ENCODE results near the gene RAB11FIP3. TPM values are rescaled to one million over a fixed set of nuclear protein-coding genes. Genes with fewer than 3 reads are reported as not detected.

Gene RAB11FIP3
- total and polyA plus RNA-seq, 10 donors, result 12.3 to 52.7 (median 35.5) TPM

- peaks cover 6 to 65% (median 41%) of the 10 kb centered on the region in 6 donors for H3K4me1 ChIP-seq
- peak overlapping the region in 5 of 8 donors; percentile 64 to 94 (median 71) for H3K4me3 ChIP-seq
- H3K27ac ChIP-seq, result peak overlapping the region; percentile 83 to 98 (median 93)
- TF ChIP-seq POLR2AphosphoS5 (IDR thresholded peaks at IDR 0.05), result no peak
- TF ChIP-seq POLR2A (IDR thresholded peaks at IDR 0.05), result no peak
- TF ChIP-seq CTCF (IDR thresholded peaks at IDR 0.05 in 8 of 11, conservative IDR thresholded peaks at IDR 0.05 in 3 of 11), result no peak
- H3K9me3 ChIP-seq, result no peaks in the 10 kb centered on the region
- peak; percentile 82 for DNase-seq
- H3K27me3 ChIP-seq (replicated peaks in 1 of 7), result no peaks in the 10 kb centered on the region
- intact Hi-C loops (cut with DNase I; ENCODE audit: low total_unique reads), result no loop called here
- peaks cover 0 to 8% (median 0%) of the 10 kb centered on the region in 6 donors for H3K36me3 ChIP-seq
- WGBS, 5 donors, result 60 to 81% (median 72%) methylated on average over 9 to 10 of the region's 10 CpGs
These were observed 25.3 kb upstream of the RAB11FIP3 start for GRCh38 chr16:400061-400591.

- intact Hi-C loops (cut with DNase I; ENCODE audit: low total_unique reads), result no loop called here
- 0 to 1% (median 0%) methylated on average over 42 to 91 of the region's 91 CpGs for WGBS, 5 donors
- peak within 1 kb of the TSS; percentile 62 to 94 (median 76) for H3K4me3 ChIP-seq
- peaks cover 1 to 51% (median 30%) of the 10 kb centered on the region in 6 donors for H3K4me1 ChIP-seq
- no peaks in the 10 kb centered on the region for H3K9me3 ChIP-seq
- TF ChIP-seq POLR2AphosphoS5 (IDR thresholded peaks at IDR 0.05) (peak; percentile 95 to 96 (median 96)), POLR2A (IDR thresholded peaks at IDR 0.05) (peak in 2 of 3 donors; percentile 53 to 66), CTCF (IDR thresholded peaks at IDR 0.05 in 8 of 11, conservative IDR thresholded peaks at IDR 0.05 in 3 of 11) (peak in 10 of 11 experiments; percentile 17 to 68 (median 53))
- peak within 1 kb of the TSS; percentile 83 to 98 (median 93) for H3K27ac ChIP-seq
- H3K27me3 ChIP-seq (replicated peaks in 1 of 7), result no peaks in the 10 kb centered on the region
- H3K36me3 ChIP-seq, result peaks cover 0 to 8% (median 0%) of the 10 kb centered on the region in 6 donors
- DNase-seq, result peak; percentile 99
These were observed 23.7 kb upstream of the RAB11FIP3 start, which contains the start of gene DECR2 for GRCh38 chr16:401468-402348. DECR2 (plus strand) TSS chr16:401885; CDS start chr16:401964, 79 bp downstream.

GRCh38 chr16:404971-405486 is 20.4 kb upstream of the RAB11FIP3 start:
- Histone ChIP-seq H3K36me3 (peaks cover 0 to 6% (median 0%) of the 10 kb centered on the region in 6 donors), H3K27me3 (replicated peaks in 1 of 7) (no peaks in the 10 kb centered on the region), H3K4me1 (peaks cover 0 to 23% (median 15%) of the 10 kb centered on the region in 6 donors), H3K4me3 (no peak overlapping the region), H3K9me3 (no peaks in the 10 kb centered on the region), H3K27ac (no peak overlapping the region)
- TF ChIP-seq POLR2AphosphoS5 (IDR thresholded peaks at IDR 0.05) (no peak), CTCF (IDR thresholded peaks at IDR 0.05 in 8 of 11, conservative IDR thresholded peaks at IDR 0.05 in 3 of 11) (no peak), POLR2A (IDR thresholded peaks at IDR 0.05) (no peak)
- WGBS, 5 donors, result 87 to 97% (median 89%) methylated on average over 9 to 12 of the region's 12 CpGs
- intact Hi-C loops (cut with DNase I; ENCODE audit: low total_unique reads), result no loop called here
- no peak for DNase-seq

Measured in spleen (tissue), 11 donors.